GM21737 (cell line): ENCODE data around the gene MEX3B.
"Not testable (repeated sequence)": the region's sequence is repeated elsewhere in the genome, so short reads cannot be mapped to it uniquely, and the experiment has no call there.

ENCODE experiments used
- ATAC-seq: cut with Tn5 transposase; IDR thresholded peaks from one replicate; pipeline ENCODE4 v1.9.1; 2021; ENCODE audit warnings: mild to moderate bottlenecking, moderate library complexity; ENCODE audit not compliant: unreplicated experiment

MEX3B gene

GRCh38 chr15:82014989-82015388 is 30.8 kb downstream of the MEX3B start:
- ATAC-seq: no peak

- no peak for ATAC-seq
Measured at GRCh38 chr15:82012908-82013307, 32.9 kb downstream of the MEX3B start.

- no peak for ATAC-seq
Measured at GRCh38 chr15:82005239-82005638, 40.6 kb downstream of the MEX3B start.

- ATAC-seq: no peak
Measured at GRCh38 chr15:82003916-82004315, 41.9 kb downstream of the MEX3B start.

- ATAC-seq: not testable (repeated sequence)
Measured at GRCh38 chr15:81995081-81995480, 50.7 kb downstream of the MEX3B start.

GRCh38 chr15:81992523-81992922 is 53.3 kb downstream of the MEX3B start:
- no peak for ATAC-seq
